Stomach (tissue), 4 donors: ENCODE data around the gene IL12B.
"Not testable (repeated sequence)": the region's sequence is repeated elsewhere in the genome, so short reads cannot be mapped to it uniquely, and the experiment has no call there.

ENCODE experiments used
- CTCF ChIP-seq, 7 experiments: fragments of 450-650 bp in 4 of 7; fragments of 200-600 bp in 3 of 7; sonication (generic) in 3 of 7; IDR thresholded peaks; one replicate each; pipeline ENCODE4 v1.5.1; 2016 to 2019; ENCODE audit warnings: antibody characterized with exemption in 7 of 7, control low read depth in 2 of 7, mild to moderate bottlenecking in 1 of 7
- EP300 ChIP-seq: sonication (generic); formaldehyde crosslinking; IDR thresholded peaks from one replicate; pipeline ENCODE4 v1.6.1; 2017; ENCODE audit warnings: antibody characterized with exemption
- POLR2A ChIP-seq, 4 donors: fragments of 450-650 bp; IDR thresholded peaks; one replicate each; pipeline ENCODE4 v1.6.1; 2016; ENCODE audit warnings: antibody characterized with exemption in 4 of 4, control low read depth in 2 of 4, mild to moderate bottlenecking in 1 of 4, moderate library complexity in 1 of 4
- POLR2AphosphoS5 ChIP-seq, 3 donors: sonication (generic); formaldehyde crosslinking; IDR thresholded peaks; one replicate each; pipeline ENCODE4 v1.6.1; 2016; ENCODE audit warnings: antibody characterized with exemption in 3 of 3

GRCh38 chr5:159367866-159368265 is 37.6 kb upstream of the IL12B start:
- not testable (repeated sequence) for TF ChIP-seq POLR2A (IDR thresholded peaks at IDR 0.05); CTCF (IDR thresholded peaks at IDR 0.05); EP300; POLR2AphosphoS5 (IDR thresholded peaks at IDR 0.05)
